A549 (cell line): ENCODE results near the gene PGBD5.

ENCODE experiments used
- CBX2 ChIP-seq: fragments of 200-600 bp; sonication (generic); IDR thresholded peaks from 2 replicates; pipeline ENCODE4 v1.6.1; 2016; ENCODE audit warnings: low read depth, mild to moderate bottlenecking, borderline replicate concordance
- CBX8 ChIP-seq: fragments of 200-600 bp; sonication (generic); IDR thresholded peaks from 2 replicates; pipeline ENCODE4 v1.6.1; 2016
- CTCF ChIP-seq: fragments of >200 bp; sonication (Bioruptor Twin); formaldehyde crosslinking; IDR thresholded peaks from 3 replicates; pipeline ENCODE4 v1.5.1; 2016
- HEYL ChIP-seq: fragments of 250-450 bp; sonication (Bioruptor Pico); IDR thresholded peaks from 2 replicates; pipeline ENCODE4 v1.8.0; 2021; ENCODE audit warnings: mild to moderate bottlenecking, moderate library complexity
- POLR2A ChIP-seq: IDR thresholded peaks from 2 replicates; pipeline ENCODE4 v1.6.1; 2012; ENCODE audit warnings: mild to moderate bottlenecking, low read length
- ZFP36 ChIP-seq: fragments of 450-650 bp; IDR thresholded peaks from 2 replicates; pipeline ENCODE4 v1.6.1; 2014; ENCODE audit warnings: borderline replicate concordance; ENCODE audit not compliant: partially characterized antibody
- TF ChIP-seq, protein P1 (sequence below): fragments of 200-600 bp; sonication (generic); IDR thresholded peaks from 2 replicates; pipeline ENCODE4 v1.6.1; 2016; ENCODE audit warnings: antibody characterized with exemption, mild to moderate bottlenecking, moderate library complexity

DNA sequence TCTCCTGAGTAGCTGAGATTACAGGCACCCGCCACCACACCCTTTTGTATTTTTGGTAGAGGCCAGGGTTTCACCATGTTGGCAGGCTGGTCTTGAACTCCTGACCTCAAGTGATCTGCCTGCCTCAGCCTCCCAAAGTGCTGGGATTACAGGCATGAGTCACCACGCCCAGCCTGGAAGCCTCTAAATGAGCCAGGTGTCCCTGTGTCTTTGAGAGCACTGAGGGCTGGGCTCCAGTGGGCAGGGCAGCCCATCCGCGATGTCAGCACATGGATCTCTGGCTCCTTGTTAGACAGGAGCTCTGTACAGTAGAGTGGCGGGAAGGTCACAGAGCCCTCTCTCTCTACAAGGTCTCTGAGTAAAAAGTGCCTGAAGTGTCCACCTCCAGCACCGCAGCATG lies 124.3 kb downstream of the PGBD5 start:
- TF ChIP-seq HEYL = no peak
- no peak for TF ChIP-seq CTCF
- TF ChIP-seq CBX8 = no peak
- TF ChIP-seq CBX2 = no peak
- TF ChIP-seq POLR2A = no peak
- TF ChIP-seq ZFP36 = no peak
- TF ChIP-seq, protein P1, sequence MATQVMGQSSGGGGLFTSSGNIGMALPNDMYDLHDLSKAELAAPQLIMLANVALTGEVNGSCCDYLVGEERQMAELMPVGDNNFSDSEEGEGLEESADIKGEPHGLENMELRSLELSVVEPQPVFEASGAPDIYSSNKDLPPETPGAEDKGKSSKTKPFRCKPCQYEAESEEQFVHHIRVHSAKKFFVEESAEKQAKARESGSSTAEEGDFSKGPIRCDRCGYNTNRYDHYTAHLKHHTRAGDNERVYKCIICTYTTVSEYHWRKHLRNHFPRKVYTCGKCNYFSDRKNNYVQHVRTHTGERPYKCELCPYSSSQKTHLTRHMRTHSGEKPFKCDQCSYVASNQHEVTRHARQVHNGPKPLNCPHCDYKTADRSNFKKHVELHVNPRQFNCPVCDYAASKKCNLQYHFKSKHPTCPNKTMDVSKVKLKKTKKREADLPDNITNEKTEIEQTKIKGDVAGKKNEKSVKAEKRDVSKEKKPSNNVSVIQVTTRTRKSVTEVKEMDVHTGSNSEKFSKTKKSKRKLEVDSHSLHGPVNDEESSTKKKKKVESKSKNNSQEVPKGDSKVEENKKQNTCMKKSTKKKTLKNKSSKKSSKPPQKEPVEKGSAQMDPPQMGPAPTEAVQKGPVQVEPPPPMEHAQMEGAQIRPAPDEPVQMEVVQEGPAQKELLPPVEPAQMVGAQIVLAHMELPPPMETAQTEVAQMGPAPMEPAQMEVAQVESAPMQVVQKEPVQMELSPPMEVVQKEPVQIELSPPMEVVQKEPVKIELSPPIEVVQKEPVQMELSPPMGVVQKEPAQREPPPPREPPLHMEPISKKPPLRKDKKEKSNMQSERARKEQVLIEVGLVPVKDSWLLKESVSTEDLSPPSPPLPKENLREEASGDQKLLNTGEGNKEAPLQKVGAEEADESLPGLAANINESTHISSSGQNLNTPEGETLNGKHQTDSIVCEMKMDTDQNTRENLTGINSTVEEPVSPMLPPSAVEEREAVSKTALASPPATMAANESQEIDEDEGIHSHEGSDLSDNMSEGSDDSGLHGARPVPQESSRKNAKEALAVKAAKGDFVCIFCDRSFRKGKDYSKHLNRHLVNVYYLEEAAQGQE = no peak
